CD4-positive, alpha-beta T cell treated with Interleukin-4 for 4 hours (primary cell): ENCODE measurements around the gene SAMM50.
A peak's percentile ranks its signal among the peaks of the same experiment; 100 is the strongest.

Experiments used
- DNase-seq: peaks from one replicate; pipeline ENCODE4 v3.0.0-alpha.2; 2020

Gene SAMM50

DNA sequence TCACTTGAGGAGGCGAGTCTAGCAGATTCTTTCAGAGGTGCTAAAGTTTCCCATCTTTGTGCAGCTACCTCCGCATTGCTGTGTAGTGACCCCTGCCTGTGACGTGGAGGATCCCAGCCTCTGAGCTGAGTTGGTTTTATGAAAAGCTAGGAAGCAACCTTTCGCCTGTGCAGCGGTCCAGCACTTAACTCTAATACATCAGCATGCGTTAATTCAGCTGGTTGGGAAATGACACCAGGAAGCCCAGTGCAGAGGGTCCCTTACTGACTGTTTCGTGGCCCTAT lies 8.9 kb upstream of the SAMM50 start:
- DNase-seq, result no peak

- DNase-seq, result no peak
Measured at GRCh38 chr22:43948836-43949406, 6.3 kb upstream of the SAMM50 start.

DNA sequence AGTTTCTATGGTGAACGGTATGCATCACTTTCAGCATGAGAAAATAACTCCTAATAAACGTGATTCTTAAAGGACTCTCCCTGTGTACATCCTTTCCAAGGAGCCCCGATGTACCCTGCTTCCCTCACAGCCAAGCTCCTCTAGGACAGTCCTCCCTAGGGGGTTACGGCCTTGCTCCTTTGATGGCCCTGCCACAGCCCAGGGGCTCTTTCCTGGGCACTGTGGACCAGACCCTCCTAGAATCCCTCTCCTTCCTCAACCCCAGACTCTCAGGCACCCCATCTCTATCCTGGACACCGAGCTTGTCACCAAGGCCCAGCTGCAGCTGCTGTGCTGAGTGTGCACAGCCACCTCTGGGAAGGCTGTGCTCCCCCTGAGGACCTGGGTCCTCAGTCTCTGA lies 3.9 kb upstream of the SAMM50 start:
- no peak for DNase-seq

DNA sequence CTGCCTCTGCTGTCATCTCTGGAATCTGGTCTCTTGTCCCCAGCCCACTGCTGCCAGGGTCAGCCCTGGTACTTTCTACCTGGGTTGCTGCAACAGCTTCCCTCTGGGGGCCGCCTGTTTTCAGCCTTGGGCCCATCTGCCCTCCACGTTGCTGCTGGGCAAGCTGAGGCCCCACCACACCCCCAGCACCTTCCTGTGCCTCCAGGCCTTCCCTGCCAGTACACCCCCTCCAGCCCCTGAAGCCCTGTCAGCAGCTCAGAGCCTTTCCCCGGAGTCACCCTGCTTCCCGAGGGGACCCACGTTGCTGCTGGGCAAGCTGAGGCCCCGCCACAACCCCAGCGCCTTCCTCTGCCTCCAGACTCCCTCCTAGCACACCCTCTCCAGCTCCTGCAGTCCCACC lies 3.3 kb upstream of the SAMM50 start:
- DNase-seq, result no peak

DNA sequence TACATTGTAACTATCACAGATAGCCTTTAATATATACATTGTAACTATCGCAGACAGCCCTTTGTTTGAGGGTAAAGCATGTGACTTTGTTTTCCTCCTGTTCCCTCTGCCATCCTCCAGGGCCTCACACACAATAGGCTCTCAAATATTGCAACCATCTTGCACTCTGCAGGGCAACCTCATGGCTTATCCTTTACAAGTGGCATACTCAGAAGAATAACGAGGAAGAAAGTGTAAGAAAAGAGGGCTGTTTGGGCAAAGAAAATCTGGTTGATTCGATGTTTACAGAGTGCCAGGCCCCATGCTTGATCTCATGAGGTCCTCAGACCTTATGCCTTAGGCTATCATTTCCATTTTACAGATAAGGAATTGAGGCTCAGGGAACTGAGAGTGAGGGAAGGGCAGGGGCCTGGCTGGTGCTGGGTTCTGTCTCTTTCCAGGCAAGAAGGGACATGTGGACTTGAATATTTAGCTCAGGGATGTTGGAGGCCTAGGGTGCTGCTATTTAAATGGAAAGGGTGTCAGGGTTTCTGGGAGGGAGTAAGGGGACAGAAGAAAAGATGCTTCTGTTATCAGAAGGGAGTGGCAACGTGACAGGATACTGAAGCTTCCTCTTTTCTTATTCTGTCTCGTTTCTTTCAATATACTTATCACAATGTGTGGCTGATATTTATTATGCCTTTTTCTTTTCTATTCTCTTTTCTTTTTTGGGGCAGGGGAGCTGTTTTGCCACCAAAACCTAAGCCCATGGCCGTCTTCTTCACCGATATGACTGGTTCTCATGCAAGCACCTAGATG lies 1.1 kb upstream of the SAMM50 start:
- no peak for DNase-seq

DNA sequence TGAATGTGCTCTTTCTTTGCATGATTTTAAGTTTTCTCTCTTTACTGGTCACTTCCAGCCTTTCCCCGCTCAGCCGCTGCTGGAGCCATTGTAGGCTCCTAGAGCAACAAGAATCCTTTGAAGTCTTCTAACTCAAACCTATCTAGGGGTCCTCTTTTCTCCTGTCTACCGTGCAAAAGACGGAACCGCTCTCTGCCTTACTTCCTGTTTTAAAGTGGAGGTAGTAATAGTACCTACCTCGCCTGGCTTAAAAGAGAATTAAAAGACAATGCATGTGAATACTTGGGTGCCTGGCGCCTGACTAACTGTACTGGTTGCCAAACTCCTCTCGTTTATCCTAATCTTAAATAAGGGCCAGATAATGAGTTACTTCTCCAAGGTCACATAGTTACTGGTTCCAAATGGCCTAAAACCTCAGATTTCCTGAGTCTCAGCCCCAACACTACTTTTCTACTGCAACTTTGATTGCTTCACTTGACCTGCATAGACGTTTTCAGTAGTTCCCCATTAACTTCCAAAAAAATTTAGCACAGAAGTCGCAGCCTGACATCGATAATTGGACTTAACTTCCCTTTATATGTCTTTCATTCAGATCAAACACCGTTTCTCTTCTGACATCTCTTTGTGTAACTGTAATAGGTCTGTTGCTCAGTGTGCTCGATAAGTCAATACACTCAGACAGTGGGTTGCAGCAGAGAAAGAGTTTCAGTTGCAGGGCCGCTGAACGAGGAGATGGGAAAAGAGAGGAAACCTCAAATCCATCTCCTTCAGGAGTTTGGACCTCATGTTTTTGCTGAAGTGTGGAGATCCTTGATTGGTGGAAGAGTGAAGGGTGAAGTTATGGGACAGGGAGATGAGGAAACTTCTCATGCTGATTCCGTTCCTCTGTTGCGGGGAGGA lies 891 bp downstream of the SAMM50 start:
- DNase-seq, result peak; percentile 9

DNA sequence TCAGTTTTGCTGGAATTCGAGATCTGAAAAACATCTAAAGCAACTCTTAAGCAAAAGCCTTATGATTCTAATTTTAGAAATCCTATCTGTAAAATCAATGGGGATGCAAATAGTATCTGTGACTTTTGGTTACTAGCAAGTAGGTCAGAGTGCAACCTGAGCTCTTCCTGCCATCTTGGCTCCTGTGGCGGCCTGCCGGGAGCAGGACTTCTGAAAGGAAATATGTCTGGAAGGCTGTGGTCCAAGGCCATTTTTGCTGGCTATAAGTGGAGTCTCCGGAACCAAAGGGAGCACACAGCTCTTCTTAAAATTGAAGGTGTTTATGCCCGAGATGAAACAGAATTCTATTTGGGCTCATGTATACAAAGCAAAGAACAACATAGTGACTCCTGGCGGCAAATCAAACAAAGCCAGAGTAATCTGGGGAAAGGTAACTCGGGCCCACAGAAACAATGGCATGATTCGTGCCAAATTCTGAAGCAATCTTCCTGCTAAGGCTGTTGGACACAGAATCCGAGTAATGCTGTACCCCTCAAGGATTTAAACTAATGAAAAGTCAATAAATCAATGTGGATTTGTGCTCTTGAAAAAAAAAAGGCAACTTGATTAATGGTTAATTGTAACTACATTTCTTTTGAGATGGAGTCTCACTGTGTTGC lies 1.7 kb downstream of the SAMM50 start:
- no peak for DNase-seq

DNA sequence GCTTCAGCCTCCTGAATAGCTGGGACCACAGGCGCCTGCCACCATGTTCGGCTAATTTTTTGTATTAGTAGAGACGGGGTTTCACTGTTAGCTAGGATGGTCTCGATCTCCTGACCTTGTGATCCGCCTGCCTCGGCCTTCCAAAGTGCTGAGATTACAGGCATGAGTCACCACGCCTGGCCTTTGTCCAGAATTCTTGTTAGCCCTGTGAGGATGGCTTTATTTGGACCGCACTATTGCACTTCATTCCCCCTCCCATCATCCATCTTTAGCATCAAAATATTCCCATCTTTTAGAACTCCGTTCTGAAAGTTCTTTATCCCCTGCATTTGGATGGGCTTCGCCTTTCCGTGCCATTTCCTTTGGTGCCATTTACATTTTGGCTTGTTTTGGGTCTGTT lies 2.6 kb downstream of the SAMM50 start:
- no peak for DNase-seq

DNA sequence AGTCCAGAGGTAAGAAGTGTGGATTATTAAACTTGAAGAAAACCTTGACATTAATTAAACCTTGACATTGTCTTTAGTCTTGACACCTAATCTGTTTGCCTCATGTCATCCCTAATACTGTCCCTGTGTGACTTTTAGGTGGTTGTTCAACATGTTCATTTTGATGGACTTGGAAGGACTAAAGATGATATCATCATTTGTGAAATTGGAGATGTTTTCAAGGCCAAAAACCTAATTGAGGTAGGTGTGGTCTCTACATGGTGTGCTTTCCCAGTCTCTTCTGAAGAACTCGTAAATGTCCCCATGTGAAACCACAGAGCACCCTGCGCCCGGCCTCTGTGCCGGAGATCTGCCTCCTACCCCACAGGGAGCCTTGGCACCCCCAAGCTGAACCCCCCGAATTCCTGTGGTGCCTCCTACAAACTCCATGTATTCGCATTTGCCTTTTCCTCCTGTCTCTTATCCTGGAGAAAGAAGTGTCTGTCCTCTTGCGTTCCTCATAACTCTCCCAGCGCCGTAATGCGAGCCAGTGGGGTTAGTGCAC lies 9.1 kb downstream of the SAMM50 start:
- DNase-seq, result no peak

DNA sequence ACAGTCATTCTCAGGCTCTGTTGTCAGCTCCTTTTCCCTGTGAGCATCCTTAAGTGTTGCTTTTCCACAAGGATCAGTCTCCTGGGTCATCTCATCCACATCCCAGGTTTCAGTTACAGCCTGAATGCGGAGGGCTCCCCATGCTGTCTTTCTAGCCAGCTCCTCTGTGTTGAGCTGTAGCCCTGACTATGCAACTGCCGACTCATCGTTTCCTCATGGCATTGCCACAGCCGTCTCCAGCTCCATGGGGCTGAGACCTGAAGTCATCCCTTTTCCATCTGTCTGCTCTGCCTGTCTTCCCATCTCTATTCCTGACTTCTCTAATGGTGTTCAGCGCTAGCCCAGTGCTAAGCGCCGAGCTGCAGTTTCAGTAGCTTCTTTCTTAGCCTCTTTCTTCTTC lies 11.8 kb downstream of the SAMM50 start:
- DNase-seq, result no peak

- no peak for DNase-seq
Measured at GRCh38 chr22:43968614-43969013, 13.4 kb downstream of the SAMM50 start.

- no peak for DNase-seq
Measured at GRCh38 chr22:43969021-43969878, 14.0 kb downstream of the SAMM50 start.

- DNase-seq, result no peak
Measured at GRCh38 chr22:43969989-43970755, 14.9 kb downstream of the SAMM50 start.

DNA sequence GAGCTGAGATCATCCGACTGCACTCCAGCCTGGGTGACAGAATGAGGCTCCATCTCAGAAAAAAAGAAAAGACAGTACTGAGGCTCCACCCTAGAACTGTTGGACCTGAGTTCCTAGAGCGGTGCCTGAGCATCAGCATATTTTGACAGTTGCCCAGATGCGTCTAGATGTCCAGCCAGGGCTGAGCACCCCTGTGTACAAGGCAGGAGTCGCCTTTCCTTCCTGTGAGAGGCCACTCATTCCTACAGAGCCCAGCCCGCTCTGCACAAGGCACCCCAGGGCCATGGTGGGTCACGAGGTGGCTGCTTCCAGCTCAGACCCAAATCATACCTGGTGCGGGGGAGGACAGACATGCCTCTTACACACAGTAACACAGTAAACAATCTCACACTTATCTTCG lies 15.9 kb downstream of the SAMM50 start:
- no peak for DNase-seq

DNA sequence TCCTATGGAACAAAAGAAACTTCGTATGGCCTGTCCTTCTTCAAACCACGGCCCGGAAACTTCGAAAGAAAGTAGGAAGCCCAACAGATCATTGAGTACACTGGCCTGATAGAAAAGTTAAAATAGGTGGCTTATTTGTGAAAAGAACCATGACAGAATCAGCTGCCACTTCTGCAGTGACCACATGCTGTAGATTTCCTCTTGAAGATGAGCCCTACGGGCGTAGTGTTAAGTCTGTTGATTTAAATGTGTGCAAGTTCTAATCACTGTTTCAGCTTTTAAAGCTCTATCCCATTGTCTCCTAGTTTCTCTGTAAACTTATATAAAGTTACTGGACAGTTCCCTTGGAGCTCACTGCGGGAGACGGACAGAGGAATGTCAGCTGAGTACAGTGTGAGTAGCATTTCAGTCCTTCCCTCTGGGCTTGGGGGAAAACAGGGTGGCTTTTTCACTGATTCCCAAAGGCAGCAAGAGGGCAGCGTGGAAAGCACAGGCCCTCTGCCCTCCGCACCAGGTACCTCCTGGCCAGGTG lies 17.8 kb downstream of the SAMM50 start:
- DNase-seq, result no peak

GRCh38 chr22:43974028-43974545 lies 18.8 kb downstream of the SAMM50 start:
- no peak for DNase-seq

GRCh38 chr22:43975041-43975440 lies 19.8 kb downstream of the SAMM50 start:
- DNase-seq, result no peak

DNA sequence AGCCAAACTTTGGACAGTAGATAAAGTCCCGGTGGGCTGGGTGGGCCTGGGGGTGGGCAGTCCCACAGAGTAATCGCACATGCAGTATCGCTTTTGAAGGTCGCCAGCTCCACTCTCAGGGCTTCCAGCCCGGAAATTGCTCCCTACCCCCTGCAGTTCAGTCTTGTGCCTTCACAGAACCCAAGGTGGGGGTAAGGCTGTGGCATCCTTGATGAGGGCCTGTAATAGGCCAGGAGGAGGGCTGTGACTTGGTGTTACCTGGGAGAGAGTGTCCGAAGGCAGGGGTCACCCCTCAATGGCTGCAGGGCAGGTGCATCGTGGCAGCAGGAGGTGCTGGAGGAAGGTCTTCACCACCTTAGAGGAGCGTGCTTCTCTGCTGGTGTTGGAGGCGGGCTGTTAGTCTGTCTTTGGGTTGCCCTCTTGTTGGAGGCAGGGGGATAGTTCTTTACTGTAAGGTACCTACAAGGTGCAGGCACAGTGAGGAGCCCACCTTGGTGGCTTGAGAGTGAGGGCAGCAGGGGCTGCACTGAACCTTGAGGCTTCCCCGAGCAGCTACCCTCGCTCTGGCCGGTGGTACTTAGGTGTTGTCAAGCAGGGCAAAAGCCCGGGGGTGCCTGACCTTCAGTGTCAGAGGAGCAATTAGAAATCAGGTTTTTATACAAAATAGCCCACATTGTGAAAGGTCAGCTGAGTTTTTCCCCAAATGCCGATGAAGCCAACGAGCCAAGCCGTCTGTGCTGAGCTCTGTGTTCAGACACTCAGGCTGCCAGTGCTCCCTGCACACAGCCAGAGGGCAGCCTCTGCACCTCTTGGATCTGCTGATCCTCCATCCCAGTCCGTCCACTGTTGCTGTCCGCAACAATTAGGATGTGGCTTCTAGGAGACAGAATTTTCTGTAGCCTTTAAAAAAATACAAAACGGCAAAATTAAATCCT lies 21.9 kb downstream of the SAMM50 start:
- no peak for DNase-seq

DNA sequence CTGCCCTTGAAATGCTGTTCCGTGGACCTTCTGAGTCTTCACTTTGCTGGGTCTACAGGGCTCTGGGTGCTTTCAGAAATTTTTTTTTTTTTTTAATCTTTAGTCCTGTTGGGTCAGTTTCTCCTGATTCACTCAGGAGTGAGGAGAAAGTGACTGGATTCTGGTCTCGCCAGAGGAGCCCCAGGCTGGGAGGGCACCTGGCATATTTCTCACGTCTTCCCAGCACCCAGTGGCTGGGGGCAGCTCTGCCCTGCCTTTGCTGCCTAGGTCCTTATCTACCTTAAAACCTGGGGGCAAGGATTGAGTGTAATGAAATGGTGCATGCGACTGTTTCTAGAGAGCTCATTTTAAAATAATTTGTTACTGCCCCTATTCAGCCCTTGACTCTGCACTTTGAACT lies 23.3 kb downstream of the SAMM50 start:
- no peak for DNase-seq

DNA sequence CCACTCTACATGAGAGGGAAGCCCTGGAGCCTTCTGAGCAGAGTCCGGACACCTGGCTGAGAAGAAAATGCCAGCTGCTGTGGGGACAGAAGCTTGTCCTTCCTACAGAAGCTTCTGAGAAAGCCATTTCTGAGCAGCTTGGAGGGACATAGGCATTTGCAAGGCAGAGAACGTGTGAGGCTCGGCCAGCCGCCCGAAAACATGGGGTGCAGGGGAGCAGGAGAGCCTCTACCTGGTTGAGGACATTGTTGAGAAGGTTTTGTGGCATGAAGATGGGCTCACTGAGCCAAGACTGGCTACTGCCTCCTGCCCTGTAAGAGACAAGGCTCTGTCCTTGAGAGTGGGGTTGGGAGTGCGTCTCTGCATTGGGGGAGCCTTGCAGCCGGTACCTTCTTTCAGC lies 25.3 kb downstream of the SAMM50 start:
- DNase-seq, result no peak
